Dedifferentiated amniotic fluid mesenchymal stem cell (primary cell): Measurements from ENCODE around the gene LRRC53.
A peak's percentile ranks its signal among the peaks of the same experiment; 100 is the strongest.

Experiments
- DNase-seq: peaks from one replicate; pipeline ENCODE4 v3.0.0-alpha.2; 2016; ENCODE audit errors: extremely low spot score

Gene LRRC53

DNA sequence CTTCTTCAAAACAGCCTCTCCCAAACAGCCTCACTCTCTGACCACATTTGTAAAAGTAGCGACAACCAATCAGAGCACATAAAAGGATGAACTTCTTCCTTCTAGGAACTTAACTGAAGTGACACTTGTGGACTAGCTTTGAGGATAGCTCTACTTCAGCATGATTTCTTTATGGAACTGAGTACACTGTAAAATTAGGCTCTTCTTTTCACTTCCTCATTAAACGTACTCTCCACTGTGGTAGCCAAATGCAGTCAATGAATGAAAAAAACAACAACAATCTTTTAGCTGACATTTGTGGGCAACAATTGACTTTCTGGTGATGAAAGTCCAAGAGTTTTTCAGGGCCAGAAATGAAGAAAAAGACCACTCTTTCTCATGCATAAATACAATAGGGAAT is 9.6 kb downstream of the LRRC53 start:
- no peak for DNase-seq

GRCh38 chr1:74502432-74502831 is 10.0 kb downstream of the LRRC53 start:
- no peak for DNase-seq

DNA sequence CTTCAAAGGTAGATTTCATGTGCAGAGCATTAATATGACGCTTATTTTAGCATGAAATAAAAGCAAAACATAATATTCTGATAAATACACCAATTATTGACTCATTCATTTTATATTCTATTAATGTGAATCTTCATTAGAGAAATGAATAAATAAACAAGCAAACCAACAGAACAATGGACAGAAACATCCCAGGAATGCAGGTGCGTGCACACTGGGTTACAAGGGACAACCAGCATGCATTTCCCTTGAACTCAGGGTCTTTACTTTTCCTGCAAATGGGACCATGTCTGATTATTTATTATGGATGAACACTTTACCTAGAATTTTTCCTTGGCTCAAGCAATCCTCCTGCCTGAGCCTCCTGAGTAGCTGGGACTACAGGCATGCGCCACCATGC is 13.5 kb downstream of the LRRC53 start:
- no peak for DNase-seq

DNA sequence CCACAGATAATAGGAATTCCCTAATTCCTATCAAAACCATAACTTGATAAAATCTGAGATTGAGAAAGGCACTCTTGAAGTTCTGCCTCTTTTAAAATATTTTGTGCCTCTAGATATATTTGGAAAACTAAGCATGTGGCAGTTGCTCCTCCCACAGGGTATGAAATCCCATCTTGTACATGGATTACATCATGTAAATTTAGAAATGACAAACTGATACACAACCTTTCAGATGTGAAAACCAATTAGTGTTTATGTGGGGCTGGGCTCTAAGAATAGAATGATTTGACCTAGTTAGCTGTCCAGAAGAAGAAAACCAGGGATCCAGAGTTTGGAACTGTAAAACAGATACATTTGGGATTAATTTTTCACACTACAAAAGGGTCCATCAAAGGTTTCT is 15.7 kb downstream of the LRRC53 start:
- DNase-seq: no peak

DNA sequence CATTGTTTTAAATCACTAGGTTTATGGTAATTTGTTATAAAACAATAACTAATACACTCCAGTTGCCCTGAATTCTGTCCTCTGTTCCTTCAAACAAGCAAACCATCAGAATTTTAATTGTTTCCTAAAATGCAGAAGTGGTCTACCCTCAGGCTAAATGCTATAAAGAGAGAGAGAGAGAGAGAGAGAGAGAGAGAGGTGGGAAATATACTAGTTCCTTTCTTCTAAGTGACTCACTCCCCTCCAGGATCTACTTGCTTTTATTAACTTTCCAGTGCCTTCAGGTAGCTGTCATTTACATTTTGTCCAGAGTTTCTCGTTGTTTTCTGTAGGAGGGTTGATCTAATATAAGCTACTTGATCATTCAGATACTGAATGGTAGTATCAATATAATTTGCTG is 26.4 kb downstream of the LRRC53 start:
- DNase-seq: no peak

- DNase-seq: no peak
Measured at GRCh38 chr1:74485622-74486021, 26.8 kb downstream of the LRRC53 start.

- no peak for DNase-seq
Measured at GRCh38 chr1:74481607-74482006, 30.8 kb downstream of the LRRC53 start.

- no peak for DNase-seq
Measured at GRCh38 chr1:74480068-74480467, 32.3 kb downstream of the LRRC53 start.

DNA sequence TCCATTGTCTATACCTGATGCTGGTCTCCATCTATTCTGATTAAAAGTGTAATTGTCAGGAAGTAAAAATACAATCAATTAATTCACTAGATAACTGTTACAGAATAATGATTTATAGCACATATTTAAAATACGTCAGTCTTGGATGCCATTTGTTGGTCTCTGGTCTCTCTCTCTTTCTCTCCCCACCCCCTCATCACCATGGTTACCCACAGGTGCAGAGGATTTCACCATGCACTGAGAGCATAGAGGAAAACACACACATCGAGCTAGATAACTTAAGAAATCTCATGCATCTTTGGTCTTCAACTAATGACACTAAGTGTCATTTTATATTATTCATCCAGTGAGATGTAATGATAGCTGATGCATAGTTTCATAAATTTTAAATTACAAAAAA is 33.4 kb downstream of the LRRC53 start:
- no peak for DNase-seq

GRCh38 chr1:74474585-74474984 is 37.8 kb downstream of the LRRC53 start:
- no peak for DNase-seq

DNA sequence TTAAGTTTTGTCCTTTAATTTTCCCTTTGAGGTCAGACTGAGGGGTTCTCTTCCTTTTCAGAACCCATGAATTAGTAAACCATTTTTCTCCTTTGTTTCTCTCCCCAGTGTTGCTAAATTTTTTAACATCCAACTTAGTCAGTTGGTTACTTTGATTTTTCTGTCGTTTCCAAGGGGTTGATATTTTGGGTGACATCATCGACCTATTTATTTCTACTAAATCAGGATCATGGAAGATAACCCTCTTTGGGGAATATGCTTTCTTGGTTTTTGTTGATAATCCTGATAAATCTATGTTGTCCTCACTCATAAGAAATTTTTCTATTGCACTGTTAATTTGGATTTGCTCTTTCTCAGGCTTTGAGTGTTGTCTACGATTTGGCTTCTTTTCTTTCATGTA is 40.9 kb downstream of the LRRC53 start:
- DNase-seq: no peak

DNA sequence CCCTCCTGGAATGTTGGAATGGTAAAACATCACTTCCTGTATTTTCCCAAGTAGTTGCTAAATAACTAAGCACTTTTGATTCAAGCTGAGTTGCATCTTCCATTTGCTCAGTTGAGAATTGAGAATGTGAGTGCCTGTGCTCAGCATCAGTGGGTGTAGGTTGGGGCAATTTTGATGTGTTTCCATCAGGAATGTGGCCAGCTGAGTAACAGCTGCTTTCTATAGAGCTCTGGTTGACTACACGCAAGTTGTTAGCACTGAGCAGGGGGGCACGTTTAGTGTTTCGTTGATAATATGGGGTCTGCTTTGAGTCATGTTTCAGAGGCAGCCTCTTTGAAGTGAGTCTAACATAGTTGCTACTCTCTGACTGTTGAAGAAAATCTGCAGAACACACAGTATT is 41.5 kb downstream of the LRRC53 start:
- no peak for DNase-seq

DNA sequence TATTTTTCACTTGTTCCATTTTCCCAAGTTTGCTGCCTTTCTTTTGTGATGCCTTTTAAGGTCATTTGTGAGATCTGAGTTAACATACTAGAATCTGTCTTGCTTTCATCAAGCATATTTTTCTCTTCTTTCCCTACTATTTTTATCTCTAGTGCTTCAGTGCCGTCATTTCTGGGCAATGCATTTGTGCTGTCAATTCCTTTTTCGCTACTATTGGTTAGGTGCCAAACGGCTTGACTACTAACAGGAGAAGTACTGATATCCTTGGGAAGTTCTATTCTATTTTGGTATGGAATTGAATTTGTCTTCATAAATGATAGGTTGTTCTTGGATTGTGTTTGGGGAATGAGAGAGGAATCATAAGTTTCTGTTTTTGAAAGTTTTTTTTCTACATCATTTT is 42.2 kb downstream of the LRRC53 start:
- DNase-seq: no peak

- peak; percentile 73 for DNase-seq
Measured at GRCh38 chr1:74468982-74469603, 43.3 kb downstream of the LRRC53 start.

GRCh38 chr1:74467786-74468377 is 44.5 kb downstream of the LRRC53 start:
- DNase-seq: no peak

- no peak for DNase-seq
Measured at GRCh38 chr1:74465193-74465681, 47.2 kb downstream of the LRRC53 start.

DNA sequence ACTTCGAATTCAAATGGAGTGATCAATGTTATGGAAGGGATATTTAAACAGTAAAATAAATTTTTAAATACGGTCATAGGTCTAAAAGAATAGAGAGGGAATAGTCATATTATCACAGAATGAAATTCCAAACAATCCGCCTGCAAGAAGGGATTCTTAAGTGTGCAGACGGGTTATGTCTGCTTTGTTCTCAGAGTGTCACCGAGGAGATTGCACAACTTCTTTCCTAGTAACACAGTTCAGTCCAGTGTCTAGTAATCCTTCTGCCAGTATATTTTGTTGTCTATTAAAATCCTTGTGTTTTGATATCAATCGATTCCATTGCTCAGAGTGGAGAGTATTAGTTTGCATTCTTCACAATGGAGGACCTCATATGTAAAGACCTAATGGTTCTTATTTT is 48.4 kb downstream of the LRRC53 start:
- no peak for DNase-seq

DNA sequence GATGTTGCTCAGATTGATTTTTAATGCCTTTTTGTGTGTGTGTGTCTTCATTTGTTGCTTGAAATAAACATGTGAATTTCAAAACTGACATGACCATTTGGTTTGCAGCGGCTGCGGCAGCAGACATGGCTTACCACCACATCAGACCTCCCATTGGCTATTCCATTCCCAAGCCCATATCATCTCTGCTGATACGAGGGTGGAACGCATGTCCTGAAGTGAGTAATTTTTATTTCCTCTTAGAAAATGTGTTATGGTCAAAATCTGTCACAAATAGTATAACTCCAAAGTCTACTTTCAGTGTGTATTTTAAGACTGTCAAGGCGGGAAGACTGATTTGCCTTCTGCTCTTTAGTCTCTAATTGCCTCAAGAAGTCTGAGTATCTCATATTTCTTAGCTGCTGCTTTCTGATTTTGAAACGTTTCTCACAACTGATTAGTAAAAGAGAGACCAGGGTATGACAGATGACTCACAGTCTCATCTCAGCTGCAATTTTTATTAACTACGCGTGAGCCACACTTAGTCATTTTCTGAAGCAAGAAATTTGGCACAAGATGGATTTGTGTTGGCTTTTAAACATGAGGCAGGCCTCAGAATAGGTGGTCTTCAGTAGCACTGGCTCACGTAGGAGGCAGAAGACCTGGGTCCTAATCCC is 49.0 kb downstream of the LRRC53 start:
- DNase-seq: no peak

- no peak for DNase-seq
Measured at GRCh38 chr1:74457253-74457652, 55.2 kb downstream of the LRRC53 start.

- DNase-seq: no peak
Measured at GRCh38 chr1:74455390-74455789, 57.0 kb downstream of the LRRC53 start.

DNA sequence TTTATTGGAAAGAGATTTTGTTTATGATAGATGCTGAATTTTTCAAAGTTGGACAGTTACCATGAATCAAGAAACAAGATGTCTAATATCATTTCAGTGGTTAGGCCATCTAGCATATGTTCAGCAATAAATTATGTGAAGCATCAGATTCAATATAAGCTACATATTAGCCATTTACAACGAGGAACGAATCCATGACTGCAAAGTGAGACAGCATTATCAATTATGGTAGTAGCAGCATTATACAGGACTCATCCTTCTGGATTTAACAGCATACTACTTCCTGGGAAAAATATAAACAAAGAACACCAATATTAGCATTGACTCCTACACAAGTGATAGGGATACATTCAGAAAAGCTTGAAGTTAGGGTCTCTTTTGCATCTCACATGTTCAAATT is 59.1 kb downstream of the LRRC53 start:
- no peak for DNase-seq

- no peak for DNase-seq
Measured at GRCh38 chr1:74452035-74452434, 60.4 kb downstream of the LRRC53 start.

DNA sequence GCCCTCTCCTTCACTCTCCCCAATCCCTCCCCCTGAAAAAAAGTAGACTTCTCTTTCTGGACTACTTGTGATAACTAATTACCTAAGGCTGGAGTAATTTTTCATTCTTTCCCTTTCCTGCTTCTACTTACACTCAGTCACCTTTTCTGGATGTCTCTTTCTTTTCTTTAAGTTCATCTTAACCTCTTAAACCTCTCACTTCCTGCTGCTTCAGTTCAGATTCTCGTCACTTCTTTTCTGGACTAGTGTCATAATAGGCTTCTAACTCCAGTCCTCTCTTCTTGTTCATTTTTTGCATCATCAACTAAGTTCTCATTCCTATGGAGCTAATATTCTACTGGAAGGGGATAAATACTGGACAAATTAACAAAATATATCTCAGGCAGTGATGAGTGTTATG is 75.4 kb downstream of the LRRC53 start:
- no peak for DNase-seq
